SK-N-MC (cell line): ENCODE data around the gene FJX1.

Experiments
- EZH2 ChIP-seq: fragments of 200-600 bp; sonication (generic); IDR thresholded peaks from one replicate; pipeline ENCODE4 v1.6.1; 2017; ENCODE audit warnings: antibody characterized with exemption
- FOXP2 ChIP-seq: optimal IDR thresholded peaks from 2 replicates; pipeline ENCODE3; 2011; ENCODE audit warnings: mild to moderate bottlenecking, moderate library complexity; ENCODE audit not compliant: insufficient read depth; ENCODE audit errors: extremely low read length, control extremely low read depth
- POLR2AphosphoS5 ChIP-seq: IDR thresholded peaks from 2 replicates; pipeline ENCODE4 v1.6.1; 2012; ENCODE audit warnings: mild to moderate bottlenecking, low read depth, low read length, borderline replicate concordance

GRCh38 chr11:35667257-35667656, 49.0 kb downstream of the FJX1 start:
- no peak for TF ChIP-seq POLR2AphosphoS5
- no peak for TF ChIP-seq EZH2
- TF ChIP-seq FOXP2 = no peak
